Ovary (tissue), 9 donors: Measurements from ENCODE around the gene AFAP1L1. TPM values are rescaled to one million over a fixed set of nuclear protein-coding genes. Genes with fewer than 3 reads are reported as not detected.

Source experiments
- DNase-seq, 5 donors: peaks; one replicate each; pipeline ENCODE4 v3.0.0-alpha.2; 2019 to 2020
- H3K27ac ChIP-seq, 2 donors: fragments of 200-600 bp; one replicate each; pipeline versions ENCODE4 v1.5.1 to v1.8.0; 2019 to 2022
- H3K27me3 ChIP-seq: fragments of 200-600 bp; one replicate; pipeline ENCODE4 v1.8.0; 2022
- H3K36me3 ChIP-seq: fragments of 200-600 bp; sonication (generic); one replicate; pipeline ENCODE4 v1.5.1; 2019
- H3K4me1 ChIP-seq: one replicate; pipeline ENCODE4 v1.8.1; 2013; ENCODE audit warnings: mild to moderate bottlenecking, moderate library complexity; ENCODE audit not compliant: insufficient read depth
- H3K4me3 ChIP-seq: fragments of 200-600 bp; sonication (generic); one replicate; pipeline ENCODE4 v1.5.1; 2017
- H3K9me3 ChIP-seq, 2 donors: fragments of 200-600 bp in 1 of 2; sonication (generic) in 1 of 2; one replicate each; pipeline versions ENCODE4 v1.5.1 to v1.8.1; 2013 to 2019; ENCODE audit warnings: mild to moderate bottlenecking in 1 of 2, moderate library complexity in 1 of 2
- CTCF ChIP-seq, 3 donors: fragments of 450-650 bp in 2 of 3; fragments of 200-600 bp in 1 of 3; IDR thresholded peaks; one replicate each; pipeline versions ENCODE4 v1.5.1 to v1.8.0; 2016 to 2022; ENCODE audit warnings: antibody characterized with exemption in 3 of 3, mild to moderate bottlenecking in 1 of 3
- EP300 ChIP-seq: sonication (generic); formaldehyde crosslinking; IDR thresholded peaks from one replicate; pipeline ENCODE4 v1.6.1; 2017; ENCODE audit warnings: antibody characterized with exemption
- POLR2A ChIP-seq: fragments of 450-650 bp; IDR thresholded peaks from one replicate; pipeline ENCODE4 v1.6.1; 2017; ENCODE audit warnings: antibody characterized with exemption, mild to moderate bottlenecking, moderate library complexity
- WGBS, 3 donors: extraction: QIAGEN DNeasy Blood & Tissue Kit in 1 of 3; methylation state at CpG; one replicate each; pipeline versions ENCODE4 v1.1.5 to v1.1.7; 2013 to 2017; 5-methylcytosine and 5-hydroxymethylcytosine counted together
- intact Hi-C, 4 donors: fragments of 100-400 bp; cut with DNase I; formaldehyde crosslinking; loops; one replicate each; pipeline versions ENCODE4 v1.11.0 to v1.15.1; 2022 to 2023
- polyA plus RNA-seq, 2 donors: library from polyadenylated mRNA; stranded (reverse); fragments of 200-250 nt in 1 of 2; fragments of 350-450 nt in 1 of 2; fragmentation: Illumina TruSeq in 1 of 2; extraction: RNeasy Lipid Tissue Mini Kit (QIAGEN cat#74804) in 1 of 2; gene quantifications; one replicate each; pipeline ENCODE4 v1.2.3, GENCODE V29; 2013 to 2014
- total RNA-seq, 7 donors: library from RNA; depleted of rRNA in 2 of 7; stranded (reverse); fragments of >200 nt in 2 of 7; fragmentation: NEBNext Ultra II Directional in 3 of 7; extraction: Animal tissue kit (Norgen Biotek cat#: 25700) in 3 of 7; gene quantifications; one replicate each; pipeline versions ENCODE4 v1.1.0 to v1.2.4, GENCODE V29; 2016 to 2023
- donor health status: DM: no; HTN: no; CAD: no; lungs with moderate emphysema.
- donor health status: DM: no; HTN: no; CAD: no.
- donor health status: Bipolar disorder and iron deficiency.
- donor health status: DM: yes; HTN: yes; CAD: no.
- donor health status: DM: no; HTN: no; CAD: no.
- donor health status: DM: yes; HTN: yes; CAD: no.

AFAP1L1 gene
- total and polyA plus RNA-seq, 9 donors: 3.2 to 17.8 (median 8.3) TPM

- TF ChIP-seq CTCF (IDR thresholded peaks at IDR 0.05) (no peak), POLR2A (no peak), EP300 (no peak)
- intact Hi-C loops: no loop called here
- H3K27me3 ChIP-seq: no peaks in the 10 kb centered on the region
- H3K27ac ChIP-seq: no peak overlapping the region
- H3K9me3 ChIP-seq: no peaks in the 10 kb centered on the region
- 94 to 96% (median 94%) methylated on average over 6 of the region's 6 CpGs for WGBS, 3 donors
- peaks cover 10% of the 10 kb centered on the region for H3K4me1 ChIP-seq
- H3K4me3 ChIP-seq: no peak overlapping the region
- DNase-seq: no peak
- no peaks in the 10 kb centered on the region for H3K36me3 ChIP-seq
These were observed 103.8 kb downstream of the AFAP1L1 start for GRCh38 chr5:149375434-149375833.

GRCh38 chr5:149376104-149376503, 104.4 kb downstream of the AFAP1L1 start:
- Histone ChIP-seq H3K36me3 (no peaks in the 10 kb centered on the region), H3K27me3 (no peaks in the 10 kb centered on the region), H3K9me3 (no peaks in the 10 kb centered on the region), H3K4me1 (peaks cover 15% of the 10 kb centered on the region), H3K4me3 (no peak overlapping the region), H3K27ac (no peak overlapping the region)
- TF ChIP-seq EP300 (no peak), POLR2A (no peak), CTCF (IDR thresholded peaks at IDR 0.05) (no peak)
- intact Hi-C loops: no loop called here
- no peak for DNase-seq
- 94 to 97% (median 96%) methylated on average over 12 of the region's 12 CpGs for WGBS, 3 donors

- no peak overlapping the region for H3K27ac ChIP-seq
- H3K9me3 ChIP-seq: no peaks in the 10 kb centered on the region
- no peak for DNase-seq
- 88 to 95% (median 93%) methylated on average over 7 of the region's 7 CpGs for WGBS, 3 donors
- H3K36me3 ChIP-seq: no peaks in the 10 kb centered on the region
- no peaks in the 10 kb centered on the region for H3K27me3 ChIP-seq
- no peak overlapping the region for H3K4me3 ChIP-seq
- H3K4me1 ChIP-seq: peaks cover 17% of the 10 kb centered on the region
- intact Hi-C loops: no loop called here
- TF ChIP-seq EP300 (no peak), CTCF (IDR thresholded peaks at IDR 0.05) (no peak), POLR2A (no peak)
These were observed 105.2 kb downstream of the AFAP1L1 start for GRCh38 chr5:149376711-149377447.

GRCh38 chr5:149378241-149378820, 106.7 kb downstream of the AFAP1L1 start:
- H3K4me1 ChIP-seq: peaks cover 30% of the 10 kb centered on the region
- TF ChIP-seq POLR2A (no peak), EP300 (no peak), CTCF (IDR thresholded peaks at IDR 0.05) (no peak)
- 27 to 31% (median 28%) methylated on average over 5 of the region's 5 CpGs for WGBS, 3 donors
- no peak for DNase-seq
- no peak overlapping the region for H3K4me3 ChIP-seq
- no peaks in the 10 kb centered on the region for H3K9me3 ChIP-seq
- peak overlapping the region; percentile 19 to 55 for H3K27ac ChIP-seq
- no peaks in the 10 kb centered on the region for H3K27me3 ChIP-seq
- intact Hi-C loops: no loop called here
- H3K36me3 ChIP-seq: no peaks in the 10 kb centered on the region
